Endodermal cell (in vitro differentiated cells): ENCODE data around the gene SENP2. TPM values are rescaled to one million over a fixed set of nuclear protein-coding genes. Genes with fewer than 3 reads are reported as not detected.
A peak's percentile ranks its signal among the peaks of the same experiment; 100 is the strongest.

ENCODE experiments used
- DNase-seq: peaks from one replicate; pipeline ENCODE4 v3.0.0-alpha.2; 2017
- H3K27ac ChIP-seq: 2 replicates; pipeline ENCODE4 v1.5.1; 2013; ENCODE audit warnings: mild to moderate bottlenecking, low read depth, low read length, moderate library complexity
- H3K27me3 ChIP-seq: 2 replicates; pipeline ENCODE4 v1.6.1; 2013; ENCODE audit warnings: mild to moderate bottlenecking, low read length, moderate library complexity; ENCODE audit not compliant: insufficient read depth, control insufficient read depth, poor library complexity, severe bottlenecking
- H3K36me3 ChIP-seq: 2 replicates; pipeline ENCODE4 v1.7.0; 2013; ENCODE audit warnings: mild to moderate bottlenecking, low read length, moderate library complexity; ENCODE audit not compliant: control insufficient read depth, insufficient read depth
- H3K4me1 ChIP-seq: one replicate; pipeline ENCODE4 v1.7.0; 2013; ENCODE audit warnings: low read length; ENCODE audit not compliant: control insufficient read depth, insufficient read depth
- H3K4me3 ChIP-seq: 2 replicates; pipeline ENCODE4 v1.5.1; 2013; ENCODE audit warnings: mild to moderate bottlenecking, low read length, moderate library complexity
- H3K9ac ChIP-seq: 2 replicates; pipeline ENCODE4 v1.6.1; 2013; ENCODE audit warnings: mild to moderate bottlenecking, low read length, moderate library complexity; ENCODE audit not compliant: poor library complexity, severe bottlenecking; ENCODE audit errors: extremely low read depth
- H3K9me3 ChIP-seq: 2 replicates; pipeline ENCODE4 v1.6.1; 2013; ENCODE audit warnings: mild to moderate bottlenecking, low read length, moderate library complexity; ENCODE audit not compliant: control insufficient read depth
- H3K27ac Mint-ChIP-seq: 2 replicates; pipeline ENCODE4 v1.8.0; 2020; ENCODE audit warnings: mixed read lengths
- H3K27me3 Mint-ChIP-seq: 2 replicates; pipeline ENCODE4 v1.8.0; 2021; ENCODE audit warnings: mild to moderate bottlenecking, mixed read lengths; ENCODE audit not compliant: insufficient read depth
- H3K36me3 Mint-ChIP-seq: 2 replicates; pipeline ENCODE4 v1.8.0; 2020; ENCODE audit warnings: low read depth, mixed read lengths
- H3K4me1 Mint-ChIP-seq: 2 replicates; pipeline ENCODE4 v1.8.0; 2020; ENCODE audit warnings: mixed read lengths
- H3K4me3 Mint-ChIP-seq: 2 replicates; pipeline ENCODE4 v1.8.0; 2020; ENCODE audit warnings: mild to moderate bottlenecking, moderate library complexity, mixed read lengths
- H3K9me3 Mint-ChIP-seq: 2 replicates; pipeline ENCODE4 v1.8.0; 2020; ENCODE audit warnings: mild to moderate bottlenecking, mixed read lengths
- WGBS, 2 experiments: methylation state at CpG; one replicate each; pipeline versions ENCODE4 v1.1.5 to v1.1.7; 2013; ENCODE audit warnings: missing lambda C conversion rate in 2 of 2, mixed read lengths in 1 of 2; ENCODE audit not compliant: insufficient coverage in 1 of 2, insufficient read length in 1 of 2; 5-methylcytosine and 5-hydroxymethylcytosine counted together
- total RNA-seq, 2 donors: library from RNA; stranded (reverse); fragmentation: NEBNext Ultra II Directional in 1 of 2; extraction: Animal tissue kit (Norgen Biotek cat#: 25700) in 1 of 2; gene quantifications; 2 replicates in 1 of 2; 3 replicates in 1 of 2; pipeline ENCODE4 v1.2.1, GENCODE V29; 2021
- TF ChIP-seq, protein P1 (sequence below): fragments of 200-600 bp; sonication (generic); conservative IDR thresholded peaks from 2 replicates; pipeline ENCODE4 v1.5.0; 2021; ENCODE audit warnings: antibody characterized with exemption, mild to moderate bottlenecking

The SENP2 gene
- total RNA-seq, 2 donors from 2014 or later: 44.6 to 46.4 TPM

DNA sequence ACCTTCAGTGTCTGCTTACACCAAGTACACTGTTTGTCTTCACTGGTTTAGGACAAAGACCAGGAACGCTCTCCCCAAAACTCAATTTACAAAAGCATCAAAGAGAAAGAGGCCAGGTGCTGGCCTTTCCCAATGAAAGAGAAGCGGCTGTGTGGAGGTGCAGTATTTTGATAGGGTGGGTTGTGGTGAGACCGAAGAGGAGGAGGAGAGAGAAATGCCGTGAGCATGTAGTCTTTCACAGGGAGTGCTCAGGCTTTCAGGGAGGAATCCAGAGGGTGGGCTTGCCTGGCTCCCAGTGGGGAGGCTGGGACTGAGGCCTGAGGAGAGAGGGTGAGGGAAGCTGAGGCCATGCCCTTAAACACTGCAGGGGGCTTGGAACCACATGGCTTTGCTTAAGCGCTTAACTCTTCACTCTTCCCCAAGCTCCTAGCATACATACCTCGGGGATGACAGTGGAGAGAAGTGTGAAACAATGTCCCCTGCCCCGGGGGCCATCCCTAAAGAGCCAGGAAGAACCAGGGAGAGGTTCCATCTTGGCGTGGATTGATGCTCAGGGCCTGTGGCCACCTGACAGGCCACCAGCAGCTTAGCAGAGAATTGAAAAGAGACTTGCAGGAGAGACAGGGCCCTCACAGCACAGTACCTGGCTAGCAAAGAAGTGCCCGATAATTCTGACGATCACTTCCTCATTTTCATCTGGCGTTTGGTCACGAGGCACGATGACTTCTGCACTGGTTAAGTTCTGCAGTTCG lies 60.5 kb downstream of the SENP2 start:
- Mint-ChIP-seq H3K9me3 (no peaks in the 10 kb centered on the region), H3K36me3 (peaks cover 68% of the 10 kb centered on the region), H3K27me3 (no peaks in the 10 kb centered on the region), H3K4me1 (peaks cover 16% of the 10 kb centered on the region), H3K27ac (peak overlapping the region; percentile 79), H3K4me3 (no peak overlapping the region)
- DNase-seq: peak; percentile 76
- Histone ChIP-seq H3K36me3 (peaks cover 68% of the 10 kb centered on the region), H3K27ac (peak overlapping the region; percentile 61), H3K4me3 (no peak overlapping the region), H3K9me3 (no peaks in the 10 kb centered on the region), H3K4me1 (peaks cover 8% of the 10 kb centered on the region), H3K9ac (no peak overlapping the region), H3K27me3 (no peaks in the 10 kb centered on the region)
- WGBS, 2 experiments: 84 to 92% methylated on average over 9 to 14 of the region's 14 CpGs
- TF ChIP-seq, protein P1, sequence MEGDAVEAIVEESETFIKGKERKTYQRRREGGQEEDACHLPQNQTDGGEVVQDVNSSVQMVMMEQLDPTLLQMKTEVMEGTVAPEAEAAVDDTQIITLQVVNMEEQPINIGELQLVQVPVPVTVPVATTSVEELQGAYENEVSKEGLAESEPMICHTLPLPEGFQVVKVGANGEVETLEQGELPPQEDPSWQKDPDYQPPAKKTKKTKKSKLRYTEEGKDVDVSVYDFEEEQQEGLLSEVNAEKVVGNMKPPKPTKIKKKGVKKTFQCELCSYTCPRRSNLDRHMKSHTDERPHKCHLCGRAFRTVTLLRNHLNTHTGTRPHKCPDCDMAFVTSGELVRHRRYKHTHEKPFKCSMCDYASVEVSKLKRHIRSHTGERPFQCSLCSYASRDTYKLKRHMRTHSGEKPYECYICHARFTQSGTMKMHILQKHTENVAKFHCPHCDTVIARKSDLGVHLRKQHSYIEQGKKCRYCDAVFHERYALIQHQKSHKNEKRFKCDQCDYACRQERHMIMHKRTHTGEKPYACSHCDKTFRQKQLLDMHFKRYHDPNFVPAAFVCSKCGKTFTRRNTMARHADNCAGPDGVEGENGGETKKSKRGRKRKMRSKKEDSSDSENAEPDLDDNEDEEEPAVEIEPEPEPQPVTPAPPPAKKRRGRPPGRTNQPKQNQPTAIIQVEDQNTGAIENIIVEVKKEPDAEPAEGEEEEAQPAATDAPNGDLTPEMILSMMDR: no peak

DNA sequence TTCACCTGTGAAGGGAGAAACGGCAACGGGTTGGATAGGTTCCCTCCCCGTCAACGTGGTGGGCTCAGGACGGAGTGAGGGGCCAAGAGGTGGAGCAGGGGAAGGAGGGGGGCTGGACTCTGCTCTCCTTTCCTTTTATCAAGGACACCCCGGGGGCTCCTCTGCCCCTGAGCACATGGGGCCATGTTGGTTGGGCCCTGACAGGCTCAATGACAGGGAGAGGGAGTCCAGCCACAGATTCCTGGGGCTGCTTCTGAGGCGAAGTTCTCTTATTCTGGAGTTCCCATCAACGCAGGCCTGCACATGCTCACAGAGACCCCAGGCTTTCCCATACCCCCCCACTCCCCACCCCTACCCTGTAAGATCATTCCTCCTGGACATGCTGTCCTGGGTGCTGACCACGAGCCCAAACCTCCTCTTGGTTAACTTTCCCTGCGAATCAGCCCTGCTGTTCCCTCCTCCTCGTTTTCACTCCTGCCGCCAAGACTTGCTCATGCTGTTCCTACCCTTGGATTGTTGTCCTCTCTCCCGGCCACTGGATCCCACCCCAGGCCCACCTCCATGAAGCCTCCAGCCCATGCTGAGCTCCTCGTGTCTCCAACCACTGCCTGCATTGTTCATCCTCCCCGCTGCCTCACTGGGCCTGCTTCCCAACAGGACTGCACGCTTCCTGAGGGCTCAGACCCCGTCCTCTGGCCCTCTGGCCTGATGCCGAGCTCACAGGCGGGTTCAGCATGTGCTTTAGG lies 61.2 kb downstream of the SENP2 start:
- Histone ChIP-seq H3K27me3 (no peaks in the 10 kb centered on the region), H3K4me3 (no peak overlapping the region), H3K9ac (no peak overlapping the region), H3K4me1 (peaks cover 8% of the 10 kb centered on the region), H3K9me3 (no peaks in the 10 kb centered on the region), H3K27ac (no peak overlapping the region), H3K36me3 (peaks cover 70% of the 10 kb centered on the region)
- Mint-ChIP-seq H3K36me3 (peaks cover 71% of the 10 kb centered on the region), H3K27ac (peak overlapping the region; percentile 32), H3K9me3 (no peaks in the 10 kb centered on the region), H3K4me1 (peaks cover 16% of the 10 kb centered on the region), H3K27me3 (no peaks in the 10 kb centered on the region), H3K4me3 (no peak overlapping the region)
- DNase-seq: no peak
- TF ChIP-seq, protein P1: no peak
- WGBS, 2 experiments: 87 to 92% methylated on average over 11 to 19 of the region's 19 CpGs

DNA sequence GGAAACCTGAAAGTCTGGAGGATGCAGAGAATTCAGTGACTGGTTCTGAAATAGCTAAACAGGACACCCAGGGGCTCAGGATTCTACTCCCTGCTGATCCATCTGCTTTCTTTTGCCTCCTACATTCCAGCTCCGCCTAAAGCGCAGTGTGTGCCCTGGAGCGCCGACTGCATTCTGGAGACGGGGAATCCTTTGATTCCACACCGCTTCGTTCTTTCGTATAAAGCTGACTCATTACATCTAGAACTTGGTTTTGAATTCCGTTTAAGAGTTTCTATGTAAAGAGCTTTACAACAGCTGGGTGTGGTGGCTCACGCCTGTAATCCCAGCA lies 61.8 kb downstream of the SENP2 start:
- TF ChIP-seq, protein P1: no peak
- Mint-ChIP-seq H3K9me3 (no peaks in the 10 kb centered on the region), H3K27me3 (no peaks in the 10 kb centered on the region), H3K36me3 (peaks cover 75% of the 10 kb centered on the region), H3K27ac (no peak overlapping the region), H3K4me1 (peaks cover 16% of the 10 kb centered on the region), H3K4me3 (no peak overlapping the region)
- Histone ChIP-seq H3K27me3 (no peaks in the 10 kb centered on the region), H3K9ac (no peak overlapping the region), H3K36me3 (peaks cover 69% of the 10 kb centered on the region), H3K4me1 (peaks cover 8% of the 10 kb centered on the region), H3K27ac (no peak overlapping the region), H3K9me3 (no peaks in the 10 kb centered on the region), H3K4me3 (no peak overlapping the region)
- DNase-seq: peak; percentile 19
- WGBS, 2 experiments: 92 to 97% methylated on average over 10 of the region's 10 CpGs
